HS-27A (cell line): ENCODE measurements around the gene THSD4.

Experiments used
- DNase-seq: peaks from one replicate; pipeline ENCODE4 v3.0.0-alpha.2; 2012; ENCODE audit warnings: low read depth, missing footprints

Gene THSD4

DNA sequence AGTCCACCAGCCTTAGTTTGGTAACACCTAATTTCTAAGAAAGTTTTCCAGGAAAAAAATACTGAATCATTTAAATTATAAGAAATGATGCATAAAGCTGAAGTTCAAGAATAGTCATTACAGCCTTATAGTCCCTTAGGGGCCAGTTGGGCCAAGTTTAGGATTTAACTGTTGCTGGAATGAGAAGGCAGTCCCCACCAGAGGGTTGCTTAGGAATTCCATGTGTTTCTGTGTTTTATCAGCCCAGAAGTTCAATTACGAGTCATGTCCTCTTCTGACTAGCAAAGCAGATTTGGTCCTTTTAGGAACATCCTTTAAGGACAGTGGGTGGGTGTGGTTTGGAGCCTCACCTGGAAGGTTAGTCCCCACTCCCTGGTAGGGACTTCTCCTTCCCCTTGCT lies 638.1 kb downstream of the THSD4 start:
- DNase-seq: no peak

DNA sequence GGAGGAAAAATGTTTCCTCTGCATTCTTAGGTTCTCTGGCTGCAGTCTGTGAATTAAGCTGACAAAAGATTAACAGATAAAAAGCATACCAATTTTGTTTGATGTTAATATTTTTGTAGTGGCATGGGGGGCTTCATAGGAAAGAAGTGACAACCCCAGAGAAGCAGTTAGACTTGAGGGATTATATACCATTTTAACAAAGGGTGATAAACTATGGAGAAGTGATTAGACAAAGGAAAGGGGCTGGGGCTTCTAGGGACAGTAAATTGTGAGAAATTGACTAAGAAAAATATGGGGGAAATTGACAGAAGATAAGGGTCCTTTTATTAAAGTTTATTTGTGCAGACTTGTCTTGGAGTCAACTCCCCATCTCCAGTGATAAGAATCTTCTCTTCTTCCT lies 639.4 kb downstream of the THSD4 start:
- no peak for DNase-seq

DNA sequence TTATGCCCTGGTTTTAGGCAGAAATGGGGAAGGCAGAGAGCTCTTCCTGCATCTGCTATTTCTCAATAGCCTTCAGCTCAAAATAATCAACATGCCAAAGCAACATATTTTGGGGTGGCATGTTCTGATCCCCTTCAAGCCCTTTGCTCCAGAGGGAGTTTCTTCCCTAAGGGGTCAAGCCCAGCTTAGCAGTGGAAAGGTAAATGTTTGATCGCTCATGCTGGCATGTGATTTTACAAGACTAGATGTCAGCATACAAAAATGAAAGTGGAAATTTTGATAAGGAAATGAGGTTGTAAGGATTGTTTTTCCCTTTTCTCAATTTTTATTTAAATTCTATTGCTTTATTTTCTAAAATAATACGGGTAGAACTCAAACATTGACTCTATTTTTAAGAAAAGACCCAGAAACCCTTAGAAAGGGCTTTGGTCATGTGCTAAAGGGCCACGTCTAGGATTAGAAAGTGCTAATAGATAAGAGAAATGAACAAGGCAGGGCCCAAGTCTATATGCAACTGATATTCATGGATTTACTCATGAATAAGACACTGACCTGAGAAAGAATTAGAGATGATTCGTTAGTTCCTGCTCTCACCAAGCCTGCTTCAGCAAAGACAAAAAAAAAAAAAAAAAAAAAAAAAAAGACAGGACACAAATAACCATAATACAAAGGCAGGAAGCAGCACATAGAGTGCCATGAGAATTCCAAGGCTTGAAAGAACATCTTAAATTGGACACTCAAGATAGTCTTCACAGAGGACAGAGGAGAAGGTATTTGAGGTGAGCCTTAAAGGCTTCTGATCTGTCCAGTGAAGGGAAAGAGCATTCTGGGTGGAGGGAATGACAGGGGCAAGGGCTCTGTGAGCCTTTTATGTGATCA lies 640.1 kb downstream of the THSD4 start:
- no peak for DNase-seq

DNA sequence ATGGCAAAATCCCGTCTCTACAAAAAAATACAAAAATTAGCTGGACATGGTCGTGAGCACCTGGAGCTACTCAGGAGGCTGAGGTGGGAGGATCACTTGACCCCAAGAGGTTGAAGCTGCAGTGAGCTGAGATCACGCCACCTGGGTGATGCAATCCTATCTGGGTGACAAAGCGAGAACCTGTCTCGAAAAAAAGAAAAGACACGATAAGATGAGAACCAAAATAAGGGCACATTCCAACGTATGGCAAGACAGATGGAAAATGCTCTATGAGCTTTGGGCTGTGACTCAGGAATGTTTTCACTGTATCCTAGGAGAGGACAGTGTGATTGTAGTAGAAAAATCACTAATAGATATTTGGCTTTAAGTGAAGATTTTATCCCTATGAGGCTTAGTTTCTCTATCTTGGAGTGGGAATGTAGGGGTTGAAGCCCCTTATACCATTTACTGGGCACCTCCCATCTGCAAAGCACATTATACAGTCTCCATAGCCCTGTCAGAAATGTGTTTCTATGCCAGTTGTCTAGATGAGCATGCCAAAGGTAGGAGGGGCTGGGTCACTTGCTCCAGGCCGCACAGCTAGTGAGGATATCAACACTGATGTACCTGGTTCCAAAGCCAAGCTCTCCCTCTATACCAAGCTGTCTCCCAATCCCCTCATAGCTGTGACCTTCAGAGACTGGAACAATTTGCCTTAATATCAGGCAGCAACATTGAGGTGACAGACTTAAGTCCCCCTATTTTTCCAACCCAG lies 641.5 kb downstream of the THSD4 start:
- no peak for DNase-seq

DNA sequence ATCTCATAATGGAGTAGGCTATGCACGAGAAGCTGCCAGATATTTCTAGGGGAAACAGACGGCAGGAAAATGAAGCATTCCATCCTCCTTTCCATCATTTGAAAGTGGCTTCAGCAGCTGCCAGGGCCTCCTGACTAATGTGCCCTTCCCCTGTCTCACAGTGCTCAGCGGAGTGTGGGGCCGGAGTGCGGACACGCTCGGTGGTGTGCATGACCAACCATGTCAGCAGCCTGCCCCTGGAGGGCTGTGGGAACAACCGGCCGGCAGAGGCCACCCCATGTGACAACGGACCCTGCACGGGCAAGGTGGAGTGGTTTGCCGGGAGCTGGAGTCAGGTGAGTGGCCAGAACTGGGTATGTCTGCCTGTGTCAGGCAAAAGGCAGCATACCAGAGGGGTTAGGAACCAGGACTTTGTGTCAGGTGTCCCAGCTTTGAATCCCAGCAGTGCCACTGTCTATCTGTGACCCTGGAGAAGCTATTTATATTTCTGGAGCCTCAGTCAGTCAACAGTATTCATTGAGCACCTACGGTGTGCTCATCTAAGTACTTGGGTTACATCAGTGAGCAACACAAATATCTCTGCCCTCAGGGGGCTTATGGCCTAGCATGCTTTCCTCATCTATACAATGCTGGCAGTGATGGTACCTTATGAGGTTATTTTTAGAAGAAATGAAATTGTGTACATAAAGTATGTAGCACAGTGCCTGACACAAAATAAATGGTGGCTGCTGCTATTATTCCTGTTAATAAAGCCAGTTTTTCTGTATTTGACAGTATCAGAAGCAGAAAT lies 642.7 kb downstream of the THSD4 start:
- DNase-seq: no peak

DNA sequence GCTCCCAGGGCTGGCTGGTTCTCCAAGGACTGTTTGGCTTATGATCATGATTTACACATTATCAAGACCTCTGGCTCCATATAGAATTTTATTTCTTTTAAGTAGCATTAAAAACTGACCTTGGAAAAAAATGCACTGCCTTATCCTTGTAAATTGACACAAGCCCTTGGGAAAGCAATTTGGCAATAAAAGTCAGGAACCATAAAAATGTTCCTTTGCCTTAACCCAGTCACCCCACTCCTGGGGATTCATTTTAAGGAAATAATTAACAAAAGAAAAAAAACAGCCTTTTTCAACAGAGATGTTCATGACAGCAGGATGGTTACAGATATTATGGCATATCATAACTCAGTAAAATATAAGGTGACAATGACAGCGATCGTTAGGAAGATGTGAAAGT lies 643.4 kb downstream of the THSD4 start:
- no peak for DNase-seq

DNA sequence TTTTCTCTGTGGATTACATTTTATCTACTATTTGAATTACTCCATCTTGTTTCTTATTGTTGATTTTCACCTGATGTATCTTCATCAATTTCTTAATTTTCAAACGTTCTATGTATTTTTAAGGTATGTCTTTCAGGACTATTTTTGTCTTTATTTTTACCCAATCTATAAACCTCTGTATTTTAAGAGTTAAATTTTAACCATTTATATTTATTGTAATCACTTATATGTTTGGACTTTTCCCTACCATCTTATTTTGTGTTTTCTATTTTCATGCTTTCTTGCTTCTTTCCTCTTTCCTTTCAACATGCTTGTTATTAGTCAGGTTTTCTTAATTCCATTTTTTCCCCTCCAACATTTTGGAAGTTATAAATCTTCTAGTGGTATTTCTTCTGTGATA lies 645.6 kb downstream of the THSD4 start:
- no peak for DNase-seq

DNA sequence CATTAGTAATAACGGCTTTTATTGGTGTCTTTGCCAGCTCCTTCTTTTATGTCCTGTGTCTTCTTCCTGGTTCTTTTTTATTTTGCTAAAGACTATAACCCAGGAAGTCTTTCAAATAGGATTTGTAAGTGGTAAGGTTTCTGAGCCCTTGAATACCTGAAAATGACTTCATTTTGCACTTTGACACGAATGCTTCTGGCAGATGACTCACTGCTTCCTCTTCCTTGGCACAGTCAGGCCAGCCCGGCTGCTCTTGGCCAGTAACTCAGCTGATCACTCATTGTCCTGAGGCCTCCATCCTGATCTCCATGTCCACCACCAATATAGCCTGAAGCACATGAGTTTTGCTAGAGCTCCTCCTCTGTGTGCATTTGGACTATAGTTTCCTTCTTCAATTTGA lies 646.4 kb downstream of the THSD4 start:
- peak; percentile 65 for DNase-seq

DNA sequence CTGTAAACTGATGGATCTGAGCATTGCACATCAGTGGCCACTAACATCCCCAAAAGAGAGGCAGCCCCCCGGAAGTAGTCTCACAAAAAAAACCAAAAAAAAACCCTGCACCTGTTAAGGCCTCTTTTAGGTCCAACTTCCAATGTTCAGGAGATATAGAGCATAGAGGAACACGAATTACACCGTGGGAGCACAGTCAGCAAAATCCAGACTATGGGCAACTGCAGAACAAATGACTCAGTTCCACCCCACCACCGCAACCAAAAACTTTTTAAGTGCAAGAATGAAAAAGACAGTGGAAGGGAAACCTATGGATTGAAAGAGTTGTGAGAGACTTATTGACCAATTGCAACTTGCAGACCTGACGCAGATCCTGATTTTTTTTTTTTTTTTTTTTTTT lies 652.9 kb downstream of the THSD4 start:
- DNase-seq: no peak

DNA sequence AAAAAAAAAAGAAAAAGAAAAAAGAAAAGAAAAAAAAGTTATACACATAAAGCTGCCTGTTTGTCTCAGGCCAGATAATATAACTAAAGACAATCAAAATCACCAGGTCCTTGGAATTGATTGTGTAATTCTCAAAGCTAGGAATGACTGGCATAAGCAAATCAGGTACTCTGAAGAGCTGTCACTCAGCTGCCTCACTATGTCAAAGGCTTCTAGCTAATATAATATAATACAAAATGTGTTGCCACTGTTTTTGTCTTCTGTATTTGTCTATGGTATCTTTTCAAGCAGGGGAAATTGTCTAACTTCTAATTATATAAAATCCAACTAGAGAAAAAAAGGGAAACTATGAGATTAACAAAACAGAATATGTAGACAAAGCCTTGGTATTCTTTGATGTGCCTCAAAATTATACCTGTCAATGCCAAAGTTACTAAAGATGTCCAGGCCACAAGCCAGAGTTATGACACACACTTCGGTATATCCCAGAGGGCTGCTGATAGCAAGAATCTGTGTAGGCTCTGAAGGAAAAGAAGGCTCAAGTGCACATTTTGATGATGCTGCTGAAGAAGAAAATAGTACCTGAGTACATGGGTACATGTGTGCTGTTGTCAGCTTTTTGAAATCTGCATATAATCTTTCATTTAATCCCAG lies 658.1 kb downstream of the THSD4 start:
- DNase-seq: no peak

DNA sequence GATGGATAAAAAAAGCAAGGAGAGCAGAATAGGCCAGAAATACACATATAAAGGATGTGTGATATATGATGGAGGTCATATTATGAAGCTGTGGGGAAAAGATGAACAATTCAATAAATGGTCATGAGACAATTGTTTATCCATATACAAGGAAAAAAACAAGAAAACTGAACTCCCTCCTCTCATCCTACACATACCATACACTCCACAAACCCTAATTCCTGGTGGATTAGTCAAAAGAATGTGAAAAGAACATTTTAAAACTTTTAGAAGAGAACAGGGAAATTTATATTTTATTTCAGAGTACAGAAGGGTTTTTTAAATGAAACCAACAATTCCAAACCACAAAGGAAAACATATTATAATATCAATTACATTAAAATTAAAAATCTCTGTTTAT lies 660.6 kb downstream of the THSD4 start:
- DNase-seq: no peak

DNA sequence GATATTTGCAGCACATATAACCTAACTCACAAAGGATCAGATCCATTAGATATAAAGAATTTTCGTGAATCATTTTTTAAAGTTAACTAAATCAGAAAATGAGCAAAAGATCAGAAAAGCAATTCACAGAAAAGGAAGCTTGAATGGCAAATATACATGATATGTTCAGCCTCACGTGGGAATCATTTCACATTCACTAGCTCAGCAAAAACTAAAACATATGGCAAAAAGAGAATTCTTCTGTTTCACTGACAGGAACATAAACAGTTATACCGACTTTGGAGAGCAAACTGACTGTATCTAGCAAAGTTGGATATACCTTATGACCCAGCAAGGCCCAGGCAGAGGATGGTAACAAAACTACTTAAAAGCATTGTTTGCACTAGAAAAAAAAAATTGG lies 661.0 kb downstream of the THSD4 start:
- no peak for DNase-seq

DNA sequence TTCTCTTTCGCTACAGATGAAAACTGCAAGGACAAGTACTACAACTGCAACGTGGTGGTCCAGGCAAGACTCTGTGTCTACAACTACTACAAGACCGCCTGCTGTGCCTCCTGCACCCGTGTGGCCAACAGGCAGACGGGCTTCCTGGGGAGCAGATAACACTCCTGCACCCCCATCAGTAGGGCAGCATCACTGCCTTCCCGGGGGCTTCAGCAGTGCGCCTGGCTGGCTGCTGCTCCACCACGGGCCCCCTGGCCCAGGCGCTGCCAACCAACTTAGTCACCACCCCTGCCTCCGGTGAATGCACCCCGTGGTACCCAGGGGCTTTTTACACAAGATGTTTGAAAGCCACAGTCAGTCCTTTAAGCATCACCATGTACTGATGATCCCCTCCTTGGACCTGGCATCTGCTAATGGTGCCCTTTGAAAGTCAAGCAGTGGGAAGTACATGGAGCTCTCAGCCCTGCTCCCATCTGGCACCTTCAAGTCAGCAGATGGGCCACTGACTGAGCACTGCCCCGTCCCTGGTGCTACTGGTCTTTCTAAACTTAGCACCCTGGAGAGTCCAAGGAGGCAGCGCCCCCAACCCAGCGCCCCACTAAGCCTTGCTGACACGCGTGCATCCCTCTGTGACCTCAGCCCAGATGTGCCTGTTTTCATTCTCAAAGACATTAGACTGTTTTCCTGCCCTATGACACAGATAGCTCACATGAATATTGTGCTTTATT lies 662.1 kb downstream of the THSD4 start:
- no peak for DNase-seq

DNA sequence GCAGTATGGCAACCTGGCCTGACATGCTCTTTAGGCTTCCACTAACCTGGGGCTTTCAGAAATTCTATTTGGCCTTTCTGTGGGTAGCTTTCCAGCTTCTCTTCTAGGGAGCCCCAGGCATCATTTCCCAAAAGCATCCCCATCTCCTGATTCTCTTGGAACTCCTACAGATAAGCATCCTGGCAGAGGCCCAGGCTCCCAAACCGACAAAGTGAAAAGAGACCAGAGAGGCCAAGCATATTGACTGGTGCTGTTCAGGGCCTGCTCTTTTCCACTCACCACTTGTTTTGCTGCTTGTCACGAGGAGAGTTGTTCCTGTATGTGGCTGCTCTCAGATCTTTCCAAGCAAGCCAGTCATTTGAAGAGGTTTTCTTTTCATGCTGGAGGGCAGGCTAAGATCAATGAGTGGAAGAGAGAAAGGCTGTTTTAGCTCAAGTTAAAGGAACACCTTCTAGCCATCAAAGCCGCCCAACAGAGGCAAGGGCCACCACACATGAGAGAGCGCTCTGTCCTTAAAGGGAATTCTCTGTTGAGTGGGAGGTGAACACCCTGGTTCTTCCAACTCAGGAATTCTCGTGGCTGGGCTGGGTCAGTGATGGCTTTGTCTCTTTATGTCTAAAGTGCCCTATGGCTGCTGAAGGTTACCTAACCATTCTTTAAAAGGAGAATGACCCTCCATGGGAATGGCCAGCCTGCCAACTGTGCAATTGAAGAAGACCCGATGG lies 664.0 kb downstream of the THSD4 start:
- DNase-seq: no peak

DNA sequence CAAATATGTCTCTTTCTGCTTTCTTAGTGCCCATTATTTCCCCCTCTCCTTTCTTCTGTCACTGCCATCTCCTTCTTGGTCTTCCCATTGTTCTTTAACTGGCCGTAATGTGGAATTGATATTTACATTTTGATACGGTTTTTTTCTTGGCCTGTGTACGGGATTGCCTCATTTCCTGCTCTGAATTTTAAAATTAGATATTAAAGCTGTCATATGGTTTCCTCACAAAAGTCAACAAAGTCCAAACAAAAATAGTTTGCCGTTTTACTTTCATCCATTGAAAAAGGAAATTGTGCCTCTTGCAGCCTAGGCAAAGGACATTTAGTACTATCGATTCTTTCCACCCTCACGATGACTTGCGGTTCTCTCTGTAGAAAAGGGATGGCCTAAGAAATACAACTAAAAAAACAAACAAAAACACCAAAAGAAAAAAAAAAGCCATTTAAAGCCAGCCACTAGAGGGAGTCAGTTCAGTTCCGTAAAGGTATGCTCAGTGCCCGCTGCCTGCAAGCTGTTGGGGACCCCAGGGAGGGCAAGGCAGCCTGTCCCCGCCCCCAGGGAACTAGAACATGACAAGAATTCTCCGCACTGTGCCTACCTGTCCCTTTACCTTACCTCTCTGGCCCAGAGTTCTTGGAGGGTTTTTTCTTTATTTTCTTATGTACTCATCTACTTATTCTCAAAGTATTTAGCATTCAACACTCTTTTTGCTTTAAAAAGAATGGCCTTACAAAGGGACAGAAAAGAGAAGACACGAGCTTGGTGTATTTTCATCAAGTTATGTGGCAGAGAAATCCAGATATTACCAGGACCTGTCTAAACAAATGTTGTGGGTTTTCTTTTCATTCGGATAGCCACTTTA lies 665.1 kb downstream of the THSD4 start:
- DNase-seq: no peak

DNA sequence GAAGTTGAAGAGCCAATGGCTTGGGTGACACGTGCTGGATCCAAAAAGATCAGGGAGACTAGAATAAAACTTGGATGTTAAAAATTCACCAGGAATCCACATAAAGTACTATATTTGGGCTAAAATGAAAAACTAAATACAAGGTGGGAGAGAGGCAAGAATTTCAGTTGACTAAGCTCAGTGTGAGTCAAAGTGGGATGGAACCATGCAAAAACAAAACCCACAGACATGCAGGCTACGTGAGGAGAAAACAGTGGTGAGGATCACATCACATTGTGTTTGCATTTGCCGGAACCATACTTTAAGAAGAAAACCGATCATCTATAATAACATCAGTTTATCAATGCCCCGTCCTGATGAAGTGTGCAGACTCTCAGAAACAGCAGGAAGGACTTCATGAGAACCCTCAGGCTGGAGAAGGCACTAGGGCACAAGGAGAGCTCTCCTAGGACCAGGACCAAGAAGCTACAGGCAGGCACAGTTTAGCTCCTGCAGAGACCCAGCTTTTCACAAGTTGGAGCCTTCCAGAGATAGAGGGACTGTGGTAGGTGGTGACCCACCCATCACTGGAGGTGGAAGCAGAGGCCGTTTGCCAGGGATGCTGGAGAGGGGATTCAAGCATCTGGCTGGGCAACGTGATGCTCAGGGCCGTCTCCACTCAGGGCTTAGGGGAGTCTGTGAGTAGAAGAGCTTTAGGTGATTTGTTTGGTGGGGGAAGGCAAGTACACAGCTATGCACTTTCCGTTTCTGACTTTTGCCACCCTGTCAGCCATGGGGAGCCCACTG lies 666.1 kb downstream of the THSD4 start:
- DNase-seq: no peak

DNA sequence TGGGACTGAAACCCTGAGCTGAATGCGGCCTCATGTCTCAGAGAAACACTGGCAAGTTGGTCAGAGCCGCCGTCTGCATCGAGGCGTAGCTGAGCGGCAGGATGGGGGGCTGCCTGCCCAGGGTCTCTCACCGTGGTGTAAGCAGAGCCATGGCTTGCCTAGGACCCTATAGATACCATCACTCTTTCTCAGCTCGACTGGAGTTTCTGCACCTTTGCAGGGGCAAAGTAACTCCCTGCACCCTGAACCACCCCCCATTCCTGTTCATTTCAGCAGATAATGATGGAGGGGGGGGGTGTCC lies 666.6 kb downstream of the THSD4 start:
- DNase-seq: no peak

DNA sequence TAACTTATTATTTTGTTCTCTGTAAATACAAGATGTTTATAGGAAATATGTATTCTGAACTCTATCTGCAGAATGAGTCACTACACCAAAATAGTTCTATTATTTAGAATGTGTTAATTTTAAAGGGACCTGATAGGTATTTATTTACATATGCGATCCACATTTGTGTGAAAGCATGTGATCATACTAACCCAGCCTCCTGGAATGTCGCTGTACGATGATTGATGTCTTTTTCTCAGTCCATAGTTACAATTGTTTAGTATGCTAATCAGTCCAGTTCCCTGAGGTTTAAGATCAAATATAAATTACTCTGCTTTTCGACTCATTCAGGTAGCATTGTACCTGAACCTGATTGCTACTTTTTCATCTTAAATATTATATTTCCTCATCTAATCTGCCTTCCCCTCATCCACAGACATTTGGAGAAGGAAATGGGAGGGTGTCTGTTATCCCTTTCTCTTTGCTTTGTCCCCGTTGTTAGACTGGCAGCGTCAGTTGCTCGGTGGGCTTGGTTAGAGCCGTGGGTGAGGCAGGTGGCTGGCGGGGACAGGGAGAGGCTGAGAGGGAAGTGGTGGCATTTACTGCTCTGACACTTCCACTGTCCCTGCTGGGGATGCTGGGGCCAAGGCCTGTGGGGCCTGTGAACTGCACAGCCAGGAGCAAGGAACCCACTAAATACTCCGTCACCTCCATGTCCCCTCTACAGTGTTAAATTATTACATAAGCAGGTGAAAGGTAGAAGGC lies 667.3 kb downstream of the THSD4 start:
- no peak for DNase-seq
